GM12874 (cell line): ENCODE measurements around the gene MYMK.

Experiments
- CTCF ChIP-seq: IDR thresholded peaks from 2 replicates; pipeline ENCODE4 v1.5.1; 2011; ENCODE audit warnings: low read depth, mild to moderate bottlenecking, control low read depth, low read length, moderate library complexity; ENCODE audit not compliant: insufficient read depth

Gene MYMK

GRCh38 chr9:133526721-133527321 lies 2.1 kb upstream of the MYMK start:
- TF ChIP-seq CTCF, result no peak

GRCh38 chr9:133525677-133526076 lies 918 bp upstream of the MYMK start:
- TF ChIP-seq CTCF, result no peak

DNA sequence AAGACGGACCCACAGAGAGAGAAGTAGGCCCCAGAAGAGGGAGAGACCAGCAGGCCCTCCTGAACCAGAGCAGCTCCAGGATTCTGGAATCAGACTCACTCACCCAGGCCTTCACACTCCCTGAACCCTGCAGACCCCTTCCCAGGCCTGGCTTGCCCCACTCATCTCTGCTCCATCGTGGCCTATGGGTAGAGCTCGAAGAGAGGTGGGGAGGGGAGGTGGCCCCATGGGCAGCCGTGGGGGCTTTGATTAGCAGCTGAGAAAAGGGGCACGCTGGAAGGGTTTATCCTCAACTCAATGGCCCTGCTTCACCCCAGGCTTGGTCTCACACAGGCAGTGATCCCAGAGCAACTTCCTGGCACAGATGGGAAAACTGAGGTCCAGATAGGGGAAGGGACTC lies 613 bp downstream of the MYMK start:
- TF ChIP-seq CTCF, result no peak

GRCh38 chr9:133523106-133523505 lies 1.7 kb downstream of the MYMK start:
- no peak for TF ChIP-seq CTCF

DNA sequence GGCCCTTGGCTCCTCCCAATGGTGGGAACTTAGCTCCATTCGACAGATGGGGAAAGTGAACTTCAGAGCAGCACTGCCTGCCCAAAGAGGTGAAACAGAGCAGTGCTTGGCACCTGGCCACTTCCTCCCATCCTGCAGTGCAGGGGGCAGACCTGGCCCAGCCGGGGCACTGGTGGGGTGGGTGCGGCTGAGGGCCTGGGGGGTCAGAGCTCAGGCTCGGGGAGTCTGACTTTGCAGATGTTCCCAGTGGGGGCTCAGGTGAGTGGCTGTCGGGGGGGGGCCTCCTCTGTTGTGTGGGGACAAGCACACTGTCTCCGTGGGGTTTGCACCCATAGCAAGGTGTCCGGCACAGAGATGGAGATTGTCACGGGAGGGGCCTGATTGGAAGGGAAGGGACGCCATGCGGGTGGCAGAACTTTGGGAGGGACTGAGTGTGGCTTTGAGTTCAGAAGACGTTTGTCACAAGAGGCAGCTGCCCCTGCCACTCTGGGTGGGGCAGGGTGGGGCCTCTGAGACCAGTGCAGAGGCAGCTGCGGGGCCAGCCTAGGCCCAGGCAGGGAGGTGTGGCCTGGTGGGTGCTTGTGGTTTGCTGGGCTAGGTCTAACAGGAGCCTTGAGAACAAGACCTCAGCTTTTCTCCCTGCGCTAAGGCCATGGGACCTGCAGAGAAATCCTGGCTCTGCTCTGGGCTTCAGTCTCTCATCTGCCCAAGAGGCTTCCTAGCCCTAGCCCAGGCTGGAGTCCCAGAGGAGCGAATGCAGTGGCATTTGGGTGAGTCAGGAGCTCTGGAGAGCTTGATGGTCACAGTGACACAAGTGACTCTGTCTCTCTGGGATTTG lies 2.5 kb downstream of the MYMK start:
- TF ChIP-seq CTCF, result no peak

DNA sequence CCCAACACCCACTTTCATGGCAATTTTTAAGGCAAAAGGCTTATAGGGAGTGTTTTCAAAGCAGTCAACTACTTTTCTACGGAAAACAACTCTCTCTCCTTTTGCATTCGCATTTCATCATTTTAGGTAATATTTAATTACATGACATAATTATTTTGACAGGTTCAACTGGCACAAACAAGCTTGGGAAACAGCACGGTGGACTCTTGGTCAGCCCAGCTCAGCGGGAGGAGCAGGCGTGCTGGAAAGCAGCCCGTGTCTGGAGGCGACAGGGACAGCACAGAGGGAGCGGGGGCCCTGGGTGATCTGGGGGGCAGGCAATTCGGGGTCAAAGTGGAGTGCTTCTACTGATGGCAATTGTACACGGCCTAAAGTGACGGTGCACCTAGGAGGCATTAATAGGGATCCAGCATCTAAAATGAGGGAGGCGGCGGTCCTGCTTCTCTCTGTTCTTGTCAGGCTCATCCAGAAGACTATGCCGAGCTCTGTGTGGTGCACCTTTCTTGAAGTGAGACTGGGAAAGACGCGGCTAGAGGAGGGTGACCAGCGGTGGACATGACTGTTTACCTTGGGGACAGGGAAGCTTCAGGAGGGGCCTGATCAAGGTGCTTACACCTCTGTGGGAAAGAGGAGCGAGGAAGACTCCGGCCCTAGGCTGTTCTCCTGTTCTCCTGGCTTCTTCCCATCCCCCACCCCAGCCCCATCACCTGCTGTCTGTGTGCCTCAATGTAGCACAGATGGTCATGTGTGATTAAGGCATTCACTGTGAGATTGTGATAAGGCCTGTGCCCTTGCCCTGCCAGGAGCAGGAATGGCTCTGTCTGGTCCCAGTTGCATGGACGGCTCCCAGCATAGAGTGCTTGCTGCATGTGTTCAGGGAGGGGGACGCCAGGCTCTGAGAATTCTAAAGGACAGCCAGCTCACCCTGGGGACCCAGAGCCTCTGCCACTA lies 3.4 kb downstream of the MYMK start:
- TF ChIP-seq CTCF, result no peak

GRCh38 chr9:133520121-133520835 lies 4.5 kb downstream of the MYMK start:
- no peak for TF ChIP-seq CTCF
